Ovary (tissue), 9 donors: Measurements from ENCODE around the gene MTUS2. TPM values are rescaled to one million over a fixed set of nuclear protein-coding genes. Genes with fewer than 3 reads are reported as not detected.

ENCODE experiments used
- DNase-seq, 5 donors: peaks; one replicate each; pipeline ENCODE4 v3.0.0-alpha.2; 2019 to 2020
- H3K27ac ChIP-seq, 2 donors: fragments of 200-600 bp; one replicate each; pipeline versions ENCODE4 v1.5.1 to v1.8.0; 2019 to 2022
- H3K27me3 ChIP-seq: fragments of 200-600 bp; one replicate; pipeline ENCODE4 v1.8.0; 2022
- H3K36me3 ChIP-seq: fragments of 200-600 bp; sonication (generic); one replicate; pipeline ENCODE4 v1.5.1; 2019
- H3K4me1 ChIP-seq: one replicate; pipeline ENCODE4 v1.8.1; 2013; ENCODE audit warnings: mild to moderate bottlenecking, moderate library complexity; ENCODE audit not compliant: insufficient read depth
- H3K4me3 ChIP-seq: fragments of 200-600 bp; sonication (generic); one replicate; pipeline ENCODE4 v1.5.1; 2017
- H3K9me3 ChIP-seq, 2 donors: fragments of 200-600 bp in 1 of 2; sonication (generic) in 1 of 2; one replicate each; pipeline versions ENCODE4 v1.5.1 to v1.8.1; 2013 to 2019; ENCODE audit warnings: mild to moderate bottlenecking in 1 of 2, moderate library complexity in 1 of 2
- EP300 ChIP-seq: sonication (generic); formaldehyde crosslinking; IDR thresholded peaks from one replicate; pipeline ENCODE4 v1.6.1; 2017; ENCODE audit warnings: antibody characterized with exemption
- POLR2A ChIP-seq: fragments of 450-650 bp; IDR thresholded peaks from one replicate; pipeline ENCODE4 v1.6.1; 2017; ENCODE audit warnings: antibody characterized with exemption, mild to moderate bottlenecking, moderate library complexity
- WGBS, 3 donors: extraction: QIAGEN DNeasy Blood & Tissue Kit in 1 of 3; methylation state at CpG; one replicate each; pipeline versions ENCODE4 v1.1.5 to v1.1.7; 2013 to 2017; 5-methylcytosine and 5-hydroxymethylcytosine counted together
- intact Hi-C, 4 donors: fragments of 100-400 bp; cut with DNase I; formaldehyde crosslinking; loops; one replicate each; pipeline versions ENCODE4 v1.11.0 to v1.15.1; 2022 to 2023
- polyA plus RNA-seq, 2 donors: library from polyadenylated mRNA; stranded (reverse); fragments of 200-250 nt in 1 of 2; fragments of 350-450 nt in 1 of 2; fragmentation: Illumina TruSeq in 1 of 2; extraction: RNeasy Lipid Tissue Mini Kit (QIAGEN cat#74804) in 1 of 2; gene quantifications; one replicate each; pipeline ENCODE4 v1.2.3, GENCODE V29; 2013 to 2014
- total RNA-seq, 7 donors: library from RNA; depleted of rRNA in 2 of 7; stranded (reverse); fragments of >200 nt in 2 of 7; fragmentation: NEBNext Ultra II Directional in 3 of 7; extraction: Animal tissue kit (Norgen Biotek cat#: 25700) in 3 of 7; gene quantifications; one replicate each; pipeline versions ENCODE4 v1.1.0 to v1.2.4, GENCODE V29; 2016 to 2023
- TF ChIP-seq, protein P1 (sequence below), 3 donors: fragments of 450-650 bp in 2 of 3; fragments of 200-600 bp in 1 of 3; IDR thresholded peaks; one replicate each; pipeline versions ENCODE4 v1.5.1 to v1.8.0; 2016 to 2022; ENCODE audit warnings: antibody characterized with exemption in 3 of 3, mild to moderate bottlenecking in 1 of 3
- donor health status: DM: no; HTN: no; CAD: no; lungs with moderate emphysema.
- donor health status: DM: no; HTN: no; CAD: no.
- donor health status: Bipolar disorder and iron deficiency.
- donor health status: DM: yes; HTN: yes; CAD: no.
- donor health status: DM: no; HTN: no; CAD: no.
- donor health status: DM: yes; HTN: yes; CAD: no.

MTUS2 gene
- total and polyA plus RNA-seq, 9 donors, result 1.5 to 8.7 (median 5.4) TPM

DNA sequence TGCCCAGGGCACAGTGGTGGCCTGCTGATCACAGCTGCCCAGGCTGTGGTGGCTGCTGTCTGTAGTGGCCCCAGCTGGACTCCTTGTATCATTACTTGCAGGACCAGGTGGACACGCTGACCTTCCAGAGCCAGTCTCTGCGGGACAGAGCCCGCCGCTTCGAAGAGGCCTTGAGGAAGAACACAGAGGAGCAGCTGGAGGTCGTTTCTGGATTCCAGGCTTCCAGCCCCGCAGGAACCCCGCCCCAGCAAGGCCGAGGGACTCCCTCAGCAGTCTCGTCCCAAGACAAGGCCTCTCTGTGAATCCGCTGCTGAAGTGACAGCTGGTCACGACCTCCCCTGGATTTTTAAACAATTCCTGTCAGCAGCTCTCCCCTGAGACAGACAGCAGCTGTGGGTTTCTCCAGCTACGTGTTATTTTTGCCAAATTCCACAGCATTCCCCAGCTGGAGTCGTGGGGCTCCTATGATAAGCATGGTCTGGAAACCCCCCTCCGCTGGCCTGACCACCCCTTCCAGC, 677.1 kb downstream of the MTUS2 start:
- 4 to 10% (median 10%) methylated on average over 14 to 15 of the region's 15 CpGs for WGBS, 3 donors
- Histone ChIP-seq H3K36me3 (no peaks in the 10 kb centered on the region), H3K27me3 (no peaks in the 10 kb centered on the region), H3K27ac (peak overlapping the region; percentile 31 to 69), H3K4me3 (no peak overlapping the region), H3K4me1 (peaks cover 15% of the 10 kb centered on the region), H3K9me3 (no peaks in the 10 kb centered on the region)
- TF ChIP-seq, protein P1, sequence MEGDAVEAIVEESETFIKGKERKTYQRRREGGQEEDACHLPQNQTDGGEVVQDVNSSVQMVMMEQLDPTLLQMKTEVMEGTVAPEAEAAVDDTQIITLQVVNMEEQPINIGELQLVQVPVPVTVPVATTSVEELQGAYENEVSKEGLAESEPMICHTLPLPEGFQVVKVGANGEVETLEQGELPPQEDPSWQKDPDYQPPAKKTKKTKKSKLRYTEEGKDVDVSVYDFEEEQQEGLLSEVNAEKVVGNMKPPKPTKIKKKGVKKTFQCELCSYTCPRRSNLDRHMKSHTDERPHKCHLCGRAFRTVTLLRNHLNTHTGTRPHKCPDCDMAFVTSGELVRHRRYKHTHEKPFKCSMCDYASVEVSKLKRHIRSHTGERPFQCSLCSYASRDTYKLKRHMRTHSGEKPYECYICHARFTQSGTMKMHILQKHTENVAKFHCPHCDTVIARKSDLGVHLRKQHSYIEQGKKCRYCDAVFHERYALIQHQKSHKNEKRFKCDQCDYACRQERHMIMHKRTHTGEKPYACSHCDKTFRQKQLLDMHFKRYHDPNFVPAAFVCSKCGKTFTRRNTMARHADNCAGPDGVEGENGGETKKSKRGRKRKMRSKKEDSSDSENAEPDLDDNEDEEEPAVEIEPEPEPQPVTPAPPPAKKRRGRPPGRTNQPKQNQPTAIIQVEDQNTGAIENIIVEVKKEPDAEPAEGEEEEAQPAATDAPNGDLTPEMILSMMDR (IDR thresholded peaks at IDR 0.05), result no peak
- TF ChIP-seq POLR2A (no peak), EP300 (no peak)
- intact Hi-C loops, result loop anchor here in 1 of 4 donors (5.0 kb wide), 1 partner anchor 610 kb away; no protein-coding TSS in a partner anchor
- DNase-seq, result peak; percentile 53 to 83 (median 77)

GRCh38 chr13:29498426-29499040, 678.4 kb downstream of the MTUS2 start:
- 93 to 95% (median 94%) methylated on average over 13 of the region's 13 CpGs for WGBS, 3 donors
- intact Hi-C loops, result loop anchor here in 1 of 4 donors (5.0 kb wide), 1 partner anchor 609 kb away; no protein-coding TSS in a partner anchor
- DNase-seq, result no peak

DNA sequence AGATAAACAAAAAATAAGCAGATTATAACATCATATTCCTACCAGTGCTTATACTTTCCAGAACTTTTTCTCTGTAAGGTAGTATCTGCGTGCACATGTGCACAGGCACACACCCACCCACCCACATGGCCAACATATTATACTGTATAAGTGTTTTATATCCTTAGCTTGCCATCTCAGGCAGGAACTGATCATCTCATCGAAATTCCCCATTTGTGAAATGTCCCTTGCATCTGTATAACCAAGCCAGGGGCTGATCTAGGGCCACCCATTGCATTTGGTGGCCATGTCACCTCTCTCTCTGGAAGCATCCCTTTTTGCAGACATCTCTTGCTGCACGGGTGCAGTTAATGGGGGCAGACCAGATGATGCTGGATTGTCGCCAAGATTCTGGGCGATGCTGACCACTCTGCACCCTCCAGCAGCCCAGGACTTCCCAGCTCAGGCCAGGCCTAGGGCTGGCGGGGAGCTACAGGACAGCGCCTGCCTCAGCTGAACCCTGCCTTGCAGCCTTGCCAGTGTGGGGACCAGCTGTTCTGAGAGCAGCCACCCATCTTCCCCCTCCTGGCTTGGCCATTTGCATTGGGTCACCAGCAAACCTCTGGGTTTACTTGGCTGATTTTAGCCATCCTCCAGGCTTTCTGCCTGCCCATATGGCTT, 679.5 kb downstream of the MTUS2 start:
- H3K9me3 ChIP-seq, result no peaks in the 10 kb centered on the region
- intact Hi-C loops, result loop anchor here in 3 of 4 donors (5.0 to 10.0 kb wide), 3 partner anchors 275 to 608 kb away; no protein-coding TSS in a partner anchor
- WGBS, 3 donors, result 70 to 81% (median 79%) methylated on average over 7 of the region's 7 CpGs
- H3K4me3 ChIP-seq, result no peak overlapping the region
- peaks cover 15% of the 10 kb centered on the region for H3K4me1 ChIP-seq
- no peaks in the 10 kb centered on the region for H3K36me3 ChIP-seq
- DNase-seq, result no peak
- TF ChIP-seq POLR2A (no peak), EP300 (no peak)
- TF ChIP-seq, protein P1 (IDR thresholded peaks at IDR 0.05), result no peak
- H3K27me3 ChIP-seq, result no peaks in the 10 kb centered on the region
- no peak overlapping the region for H3K27ac ChIP-seq

More at GRCh38 chr13:29498426-29499040, 678.4 kb downstream of the MTUS2 start:
- no peaks in the 10 kb centered on the region for H3K36me3 ChIP-seq
- H3K4me3 ChIP-seq, result no peak overlapping the region
- H3K27me3 ChIP-seq, result no peaks in the 10 kb centered on the region
- no peaks in the 10 kb centered on the region for H3K9me3 ChIP-seq
- H3K27ac ChIP-seq, result no peak overlapping the region
- no peak for TF ChIP-seq EP300
- TF ChIP-seq, protein P1 (IDR thresholded peaks at IDR 0.05), result no peak
- TF ChIP-seq POLR2A, result no peak
- H3K4me1 ChIP-seq, result peaks cover 15% of the 10 kb centered on the region

DNA sequence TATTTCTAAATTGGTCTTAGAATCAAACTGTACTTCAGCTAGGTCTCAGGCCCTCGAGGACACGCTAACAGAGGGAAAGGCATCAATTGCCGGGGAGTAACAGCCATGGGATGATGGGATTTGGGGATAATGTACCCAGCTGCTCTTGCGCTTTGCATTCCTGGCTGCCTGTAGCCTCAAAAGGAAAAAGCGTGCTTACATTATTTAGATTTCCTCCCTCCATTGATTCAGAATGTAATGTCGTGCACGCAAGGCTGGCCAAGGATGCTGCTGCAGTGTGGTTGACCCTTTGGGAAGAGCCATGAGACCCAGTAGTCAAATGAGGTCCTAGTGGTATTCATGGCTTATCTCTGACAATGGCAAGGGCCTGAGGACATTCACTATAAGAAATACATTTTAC, 680.2 kb downstream of the MTUS2 start:
- H3K27me3 ChIP-seq, result no peaks in the 10 kb centered on the region
- TF ChIP-seq POLR2A (no peak), EP300 (no peak)
- TF ChIP-seq, protein P1 (IDR thresholded peaks at IDR 0.05), result no peak
- peaks cover 15% of the 10 kb centered on the region for H3K4me1 ChIP-seq
- H3K27ac ChIP-seq, result no peak overlapping the region
- intact Hi-C loops, result loop anchor here in 2 of 4 donors (10.0 kb wide), 2 partner anchors 274 to 344 kb away; no protein-coding TSS in a partner anchor
- H3K4me3 ChIP-seq, result no peak overlapping the region
- no peaks in the 10 kb centered on the region for H3K9me3 ChIP-seq
- no peak for DNase-seq
- WGBS, 3 donors, result 93 to 95% (median 93%) methylated on average over 7 of the region's 7 CpGs
- H3K36me3 ChIP-seq, result no peaks in the 10 kb centered on the region
